Parathyroid adenoma (tissue), 2 donors: ENCODE results near the gene TLE3.

Source experiments
- H2AFZ ChIP-seq: fragments of 300-600 bp; sonication (generic); one replicate; pipeline ENCODE4 v1.7.0; 2017; ENCODE audit warnings: antibody characterized with exemption, mild to moderate bottlenecking
- H3K27ac ChIP-seq: fragments of 300-600 bp; sonication (generic); one replicate; pipeline ENCODE4 v1.7.0; 2017
- H3K27me3 ChIP-seq: fragments of 300-600 bp; sonication (generic); one replicate; pipeline ENCODE4 v1.7.0; 2017; ENCODE audit warnings: low read length; ENCODE audit not compliant: control insufficient read depth, insufficient read depth
- H3K36me3 ChIP-seq: fragments of 300-600 bp; sonication (generic); one replicate; pipeline ENCODE4 v1.7.0; 2017; ENCODE audit warnings: low read length; ENCODE audit not compliant: control insufficient read depth, insufficient read depth
- H3K4me1 ChIP-seq: fragments of 300-600 bp; sonication (generic); one replicate; pipeline ENCODE4 v1.7.0; 2017; ENCODE audit warnings: control low read depth
- H3K4me2 ChIP-seq: fragments of 300-600 bp; sonication (generic); one replicate; pipeline ENCODE4 v1.7.0; 2017; ENCODE audit warnings: low read length
- H3K4me3 ChIP-seq: fragments of 300-600 bp; sonication (generic); one replicate; pipeline ENCODE4 v1.7.0; 2017; ENCODE audit warnings: low read depth, low read length
- H3K79me2 ChIP-seq: fragments of 300-600 bp; sonication (generic); one replicate; pipeline ENCODE4 v1.7.0; 2017; ENCODE audit warnings: control low read depth
- H3K9ac ChIP-seq: fragments of 300-600 bp; sonication (generic); one replicate; pipeline ENCODE4 v1.7.0; 2017; ENCODE audit warnings: mild to moderate bottlenecking
- H3K9me3 ChIP-seq: fragments of 300-600 bp; sonication (generic); one replicate; pipeline ENCODE4 v1.7.0; 2017; ENCODE audit warnings: low read length; ENCODE audit not compliant: control insufficient read depth
- CTCF ChIP-seq: fragments of 300-600 bp; sonication (generic); IDR thresholded peaks from one replicate; pipeline ENCODE4 v1.7.0; 2017; ENCODE audit warnings: antibody characterized with exemption, mild to moderate bottlenecking
- donor health status: primary hyperparathyroidism.

TLE3 gene

GRCh38 chr15:70008697-70009290, 88.9 kb downstream of the TLE3 start:
- Histone ChIP-seq H3K4me1 (no peaks in the 10 kb centered on the region), H3K27ac (no peak overlapping the region), H3K4me3 (no peak overlapping the region), H3K9me3 (no peaks in the 10 kb centered on the region), H2AFZ (no peak overlapping the region), H3K27me3 (no peaks in the 10 kb centered on the region), H3K79me2 (no peaks in the 10 kb centered on the region), H3K4me2 (no peak overlapping the region), H3K9ac (no peak overlapping the region), H3K36me3 (no peaks in the 10 kb centered on the region)
- no peak for TF ChIP-seq CTCF

GRCh38 chr15:70006259-70007147, 91.2 kb downstream of the TLE3 start:
- no peaks in the 10 kb centered on the region for H3K36me3 ChIP-seq
- H3K4me2 ChIP-seq = no peak overlapping the region
- H3K9me3 ChIP-seq = no peaks in the 10 kb centered on the region
- H3K79me2 ChIP-seq = no peaks in the 10 kb centered on the region
- H3K27ac ChIP-seq = no peak overlapping the region
- TF ChIP-seq CTCF = no peak
- H3K4me1 ChIP-seq = no peaks in the 10 kb centered on the region
- no peak overlapping the region for H2AFZ ChIP-seq
- H3K4me3 ChIP-seq = no peak overlapping the region
- H3K27me3 ChIP-seq = no peaks in the 10 kb centered on the region
- H3K9ac ChIP-seq = no peak overlapping the region

GRCh38 chr15:70004826-70005225, 92.9 kb downstream of the TLE3 start:
- Histone ChIP-seq H3K4me2 (no peak overlapping the region), H3K36me3 (no peaks in the 10 kb centered on the region), H3K27me3 (no peaks in the 10 kb centered on the region)

GRCh38 chr15:70002897-70003296, 94.8 kb downstream of the TLE3 start:
- Histone ChIP-seq H3K4me1 (no peaks in the 10 kb centered on the region), H3K4me2 (no peak overlapping the region), H3K27ac (no peak overlapping the region), H3K4me3 (no peak overlapping the region), H3K9ac (no peak overlapping the region), H3K27me3 (no peaks in the 10 kb centered on the region), H3K36me3 (no peaks in the 10 kb centered on the region), H2AFZ (no peak overlapping the region), H3K9me3 (no peaks in the 10 kb centered on the region), H3K79me2 (no peaks in the 10 kb centered on the region)
- TF ChIP-seq CTCF = no peak

More at GRCh38 chr15:70004826-70005225, 92.9 kb downstream of the TLE3 start:
- Histone ChIP-seq H3K9ac (no peak overlapping the region), H3K4me1 (no peaks in the 10 kb centered on the region), H3K79me2 (no peaks in the 10 kb centered on the region), H2AFZ (no peak overlapping the region), H3K9me3 (no peaks in the 10 kb centered on the region), H3K27ac (no peak overlapping the region), H3K4me3 (no peak overlapping the region)
- no peak for TF ChIP-seq CTCF
